ENCODE data around the gene LVRN. TPM values are rescaled to one million over a fixed set of nuclear protein-coding genes. Genes with fewer than 3 reads are reported as not detected.
"Not testable (repeated sequence)": the region's sequence is repeated elsewhere in the genome, so short reads cannot be mapped to it uniquely, and the experiment has no call there.

The LVRN gene, protein sequence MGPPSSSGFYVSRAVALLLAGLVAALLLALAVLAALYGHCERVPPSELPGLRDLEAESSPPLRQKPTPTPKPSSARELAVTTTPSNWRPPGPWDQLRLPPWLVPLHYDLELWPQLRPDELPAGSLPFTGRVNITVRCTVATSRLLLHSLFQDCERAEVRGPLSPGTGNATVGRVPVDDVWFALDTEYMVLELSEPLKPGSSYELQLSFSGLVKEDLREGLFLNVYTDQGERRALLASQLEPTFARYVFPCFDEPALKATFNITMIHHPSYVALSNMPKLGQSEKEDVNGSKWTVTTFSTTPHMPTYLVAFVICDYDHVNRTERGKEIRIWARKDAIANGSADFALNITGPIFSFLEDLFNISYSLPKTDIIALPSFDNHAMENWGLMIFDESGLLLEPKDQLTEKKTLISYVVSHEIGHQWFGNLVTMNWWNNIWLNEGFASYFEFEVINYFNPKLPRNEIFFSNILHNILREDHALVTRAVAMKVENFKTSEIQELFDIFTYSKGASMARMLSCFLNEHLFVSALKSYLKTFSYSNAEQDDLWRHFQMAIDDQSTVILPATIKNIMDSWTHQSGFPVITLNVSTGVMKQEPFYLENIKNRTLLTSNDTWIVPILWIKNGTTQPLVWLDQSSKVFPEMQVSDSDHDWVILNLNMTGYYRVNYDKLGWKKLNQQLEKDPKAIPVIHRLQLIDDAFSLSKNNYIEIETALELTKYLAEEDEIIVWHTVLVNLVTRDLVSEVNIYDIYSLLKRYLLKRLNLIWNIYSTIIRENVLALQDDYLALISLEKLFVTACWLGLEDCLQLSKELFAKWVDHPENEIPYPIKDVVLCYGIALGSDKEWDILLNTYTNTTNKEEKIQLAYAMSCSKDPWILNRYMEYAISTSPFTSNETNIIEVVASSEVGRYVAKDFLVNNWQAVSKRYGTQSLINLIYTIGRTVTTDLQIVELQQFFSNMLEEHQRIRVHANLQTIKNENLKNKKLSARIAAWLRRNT
- total RNA-seq: 10 to 100 TPM in 1 of 4 donors, 1 to 10 TPM in 3; 2.7 to 10.6 (median 4.9) TPM

DNA sequence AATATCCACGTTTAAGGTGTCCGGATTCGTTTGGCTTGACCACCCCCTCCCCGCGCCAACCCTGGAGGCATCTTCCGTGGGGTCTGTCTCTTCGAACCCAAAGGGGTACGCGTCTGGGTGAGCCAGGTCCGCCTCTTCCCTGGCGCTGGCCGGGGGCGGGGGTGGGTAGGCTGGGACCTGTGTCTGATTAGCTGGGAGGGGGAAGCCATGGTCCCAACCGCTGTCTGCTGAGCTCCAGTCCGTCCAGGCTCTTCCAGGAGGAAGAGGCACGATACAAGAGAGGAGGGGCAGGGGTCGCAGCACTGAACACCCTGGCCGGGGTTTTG, at the start of gene LVRN:
LVRN (plus strand) TSS at position 237 of the 326 bp plus-strand sequence. CDS start 143 bp downstream, outside the sequence.
- Histone ChIP-seq H3K4me1 (peaks cover 0 to 14% (median 6%) of the 10 kb centered on the region in 4 donors), H3K27me3 (peaks cover 0 to 26% of the 10 kb centered on the region in 2 donors), H3K4me3 (peak within 1 kb of the TSS; percentile 17 to 41 (median 35)), H3K9me3 (no peaks in the 10 kb centered on the region), H3K27ac (peak within 1 kb of the TSS in 1 of 4 donors; percentile 0), H3K36me3 (no peaks in the 10 kb centered on the region)
- no peak for TF ChIP-seq POLR2A (IDR thresholded peaks at IDR 0.05)
- TF ChIP-seq, protein P1, sequence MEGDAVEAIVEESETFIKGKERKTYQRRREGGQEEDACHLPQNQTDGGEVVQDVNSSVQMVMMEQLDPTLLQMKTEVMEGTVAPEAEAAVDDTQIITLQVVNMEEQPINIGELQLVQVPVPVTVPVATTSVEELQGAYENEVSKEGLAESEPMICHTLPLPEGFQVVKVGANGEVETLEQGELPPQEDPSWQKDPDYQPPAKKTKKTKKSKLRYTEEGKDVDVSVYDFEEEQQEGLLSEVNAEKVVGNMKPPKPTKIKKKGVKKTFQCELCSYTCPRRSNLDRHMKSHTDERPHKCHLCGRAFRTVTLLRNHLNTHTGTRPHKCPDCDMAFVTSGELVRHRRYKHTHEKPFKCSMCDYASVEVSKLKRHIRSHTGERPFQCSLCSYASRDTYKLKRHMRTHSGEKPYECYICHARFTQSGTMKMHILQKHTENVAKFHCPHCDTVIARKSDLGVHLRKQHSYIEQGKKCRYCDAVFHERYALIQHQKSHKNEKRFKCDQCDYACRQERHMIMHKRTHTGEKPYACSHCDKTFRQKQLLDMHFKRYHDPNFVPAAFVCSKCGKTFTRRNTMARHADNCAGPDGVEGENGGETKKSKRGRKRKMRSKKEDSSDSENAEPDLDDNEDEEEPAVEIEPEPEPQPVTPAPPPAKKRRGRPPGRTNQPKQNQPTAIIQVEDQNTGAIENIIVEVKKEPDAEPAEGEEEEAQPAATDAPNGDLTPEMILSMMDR (IDR thresholded peaks at IDR 0.05): no peak
- no peak for DNase-seq

DNA sequence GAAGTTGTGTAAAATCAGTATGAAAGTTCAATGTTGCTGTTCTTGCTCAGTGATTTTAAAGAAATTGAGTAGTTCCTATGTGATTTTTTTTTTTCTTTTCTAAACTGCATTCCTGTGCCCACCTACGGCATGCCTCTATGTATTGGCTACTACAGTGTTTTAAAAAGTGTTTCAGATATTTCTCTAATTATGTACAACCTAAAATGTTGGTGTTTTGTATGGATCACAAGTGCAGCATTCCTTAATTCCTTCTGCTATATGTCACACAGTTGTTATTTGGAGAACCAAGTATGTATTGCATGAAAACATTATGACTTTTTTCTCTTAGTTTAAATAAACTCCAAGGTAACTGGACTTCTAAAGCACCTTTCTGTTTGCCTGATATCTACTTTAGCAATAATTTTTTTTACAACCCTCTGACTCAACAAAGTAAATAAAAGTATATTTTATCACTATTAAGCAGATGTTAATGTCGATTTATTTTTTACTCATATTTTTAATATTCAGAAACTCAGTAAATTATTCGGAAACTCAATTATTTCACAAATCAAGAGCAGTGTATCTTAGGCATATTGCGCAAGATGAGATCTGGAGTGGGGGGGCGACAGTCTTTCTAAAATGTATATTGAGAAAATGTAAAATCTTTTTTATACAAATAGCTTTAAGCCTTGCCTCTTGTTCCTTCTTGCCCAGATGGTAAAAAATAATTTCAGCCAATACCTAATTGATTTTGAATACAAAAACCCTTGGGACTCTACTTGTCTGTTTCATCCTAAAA, 48.5 kb upstream of the LVRN start:
- H3K36me3 ChIP-seq, H3K9me3 ChIP-seq, H3K27me3 ChIP-seq, H3K4me3 ChIP-seq, H3K27ac ChIP-seq, H3K4me1 ChIP-seq, DNase-seq: not testable (repeated sequence)

DNA sequence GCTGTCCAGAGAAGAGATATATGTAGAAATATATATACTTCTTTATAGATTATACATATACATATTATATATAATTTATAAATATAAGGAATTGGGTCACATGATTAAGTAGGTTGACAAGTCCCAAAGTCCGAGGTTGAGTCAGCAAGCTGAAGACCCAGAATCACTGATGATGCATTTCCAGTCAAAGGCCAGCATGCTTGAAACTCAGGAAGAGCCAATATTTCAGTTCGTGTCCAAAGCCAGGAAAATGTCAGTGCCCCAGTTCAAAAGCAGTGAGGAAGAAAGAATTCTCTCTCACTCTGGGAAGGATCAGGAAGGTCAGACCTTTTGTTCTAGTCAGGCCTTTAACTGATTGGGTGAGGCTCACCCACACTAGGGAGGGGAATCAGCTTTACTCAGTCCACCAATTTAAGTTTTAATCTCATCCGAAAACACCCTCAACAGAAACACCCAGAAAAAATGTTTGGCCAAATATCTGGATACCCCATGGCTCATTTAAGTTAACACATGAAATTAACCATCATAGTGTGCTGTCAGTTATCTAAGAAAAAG, 42.0 kb upstream of the LVRN start:
- Histone ChIP-seq H3K27ac (no peak overlapping the region), H3K4me1 (no peaks in the 10 kb centered on the region), H3K36me3 (no peaks in the 10 kb centered on the region), H3K9me3 (no peaks in the 10 kb centered on the region), H3K4me3 (no peak overlapping the region), H3K27me3 (no peaks in the 10 kb centered on the region)
- TF ChIP-seq, protein P1 (IDR thresholded peaks at IDR 0.05): no peak
- TF ChIP-seq POLR2A (IDR thresholded peaks at IDR 0.05): no peak
- DNase-seq: no peak

DNA sequence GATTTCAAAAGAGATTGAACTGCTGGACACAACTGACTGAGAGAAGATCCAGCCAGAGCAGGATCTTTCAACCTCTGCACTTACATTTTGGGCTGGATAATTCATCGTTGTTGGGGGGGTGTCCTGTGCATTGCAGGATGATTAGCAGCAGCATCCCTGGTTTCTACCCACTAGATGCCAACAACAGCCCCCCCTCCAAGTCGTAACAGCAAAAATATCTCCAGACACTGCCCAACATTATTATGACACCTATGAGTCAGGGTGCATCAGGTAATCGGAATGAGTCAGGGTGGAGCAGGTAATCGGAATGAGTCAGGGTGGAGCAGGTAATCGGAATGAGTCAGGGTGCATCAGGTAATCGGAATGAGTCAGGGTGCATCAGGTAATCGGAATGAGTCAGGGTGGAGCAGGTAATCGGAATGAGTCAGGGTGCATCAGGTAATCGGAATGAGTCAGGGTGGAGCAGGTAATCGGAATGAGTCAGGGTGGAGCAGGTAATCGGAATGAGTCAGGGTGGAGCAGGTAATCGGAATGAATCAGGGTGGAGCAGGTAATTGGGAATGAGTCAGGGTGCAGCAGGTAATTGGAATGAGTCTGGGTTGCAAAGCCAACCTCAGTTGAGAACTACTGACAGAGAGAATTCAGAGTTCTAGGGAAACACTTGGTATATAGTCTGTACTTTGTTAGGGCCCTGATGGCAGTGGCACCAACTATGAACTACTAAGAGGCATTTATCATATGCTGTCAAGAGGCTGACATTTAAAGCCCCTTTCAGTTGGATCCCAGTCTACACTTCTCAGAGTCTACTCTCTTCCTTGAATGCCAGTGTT, 33.5 kb upstream of the LVRN start:
- not testable (repeated sequence) for H3K27ac ChIP-seq, H3K27me3 ChIP-seq, H3K4me3 ChIP-seq, H3K4me1 ChIP-seq, DNase-seq, H3K9me3 ChIP-seq, H3K36me3 ChIP-seq

DNA sequence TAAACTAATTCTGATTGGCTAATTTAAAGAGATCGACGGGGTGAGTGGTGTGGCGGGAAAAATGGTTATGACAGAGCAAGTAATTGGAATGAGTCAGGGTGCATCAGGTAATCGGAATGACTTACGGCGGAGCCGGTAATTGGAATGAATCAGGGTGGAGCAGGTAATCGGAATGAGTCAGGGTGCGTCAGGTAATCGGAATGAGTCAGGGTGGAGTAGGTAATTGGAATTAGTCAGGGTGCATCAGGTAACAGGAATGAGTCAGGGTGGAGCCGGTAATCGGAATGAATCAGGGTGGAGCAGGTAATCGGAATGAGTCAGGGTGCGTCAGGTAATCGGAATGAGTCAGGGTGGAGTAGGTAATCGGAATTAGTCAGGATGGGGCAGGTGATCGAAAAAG, 32.1 kb upstream of the LVRN start:
- not testable (repeated sequence) for H3K27me3 ChIP-seq, H3K4me1 ChIP-seq, DNase-seq, H3K4me3 ChIP-seq, H3K9me3 ChIP-seq, H3K36me3 ChIP-seq, H3K27ac ChIP-seq

DNA sequence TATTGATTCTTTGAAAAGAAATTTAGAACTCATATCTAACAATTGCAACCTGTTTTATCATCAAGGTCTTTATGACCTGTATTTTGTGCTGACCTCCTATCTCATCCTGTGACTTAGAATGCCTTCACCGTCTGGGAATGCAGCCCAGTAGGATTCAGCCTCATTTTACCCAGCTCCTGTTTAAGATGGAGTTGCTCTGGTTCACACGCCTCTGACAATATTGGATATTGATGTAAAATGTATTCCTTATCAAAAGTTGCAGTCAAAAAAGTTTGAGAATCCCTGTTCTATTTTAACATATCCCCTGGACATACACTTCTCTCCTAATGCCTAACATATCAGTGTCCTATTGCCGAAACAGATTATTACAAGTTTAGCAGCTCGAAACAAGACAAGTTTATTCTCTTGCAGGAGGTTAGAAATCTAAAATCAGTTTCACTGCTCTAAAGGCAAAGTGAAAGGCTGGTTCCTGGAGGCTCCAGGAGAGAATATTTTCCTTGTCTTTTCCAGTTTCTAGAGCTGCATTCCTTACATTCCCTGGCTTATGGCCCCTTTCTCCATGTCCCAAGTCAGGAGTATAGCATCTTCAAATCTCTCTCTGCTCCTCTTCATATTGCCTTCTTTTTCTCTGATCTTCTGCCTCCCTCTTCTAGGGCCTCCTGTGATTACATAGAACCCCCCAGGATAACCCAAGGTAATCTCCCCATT, 31.5 kb upstream of the LVRN start:
- Histone ChIP-seq H3K4me1 (no peaks in the 10 kb centered on the region), H3K27me3 (no peaks in the 10 kb centered on the region), H3K36me3 (no peaks in the 10 kb centered on the region), H3K27ac (no peak overlapping the region), H3K4me3 (no peak overlapping the region), H3K9me3 (no peaks in the 10 kb centered on the region)
- TF ChIP-seq, protein P1 (IDR thresholded peaks at IDR 0.05): no peak
- no peak for TF ChIP-seq POLR2A (IDR thresholded peaks at IDR 0.05)
- DNase-seq: no peak
